ENCODE results near the gene TAL1.
"Not testable (repeated sequence)": the region's sequence is repeated elsewhere in the genome, so short reads cannot be mapped to it uniquely, and the experiment has no call there.

The TAL1 gene

GRCh38 chr1:47213230-47213963 is 18.6 kb downstream of the TAL1 start:
- in situ Hi-C loops (cut with MboI; ENCODE audit: low sequenced_read_pairs): no loop called here

DNA sequence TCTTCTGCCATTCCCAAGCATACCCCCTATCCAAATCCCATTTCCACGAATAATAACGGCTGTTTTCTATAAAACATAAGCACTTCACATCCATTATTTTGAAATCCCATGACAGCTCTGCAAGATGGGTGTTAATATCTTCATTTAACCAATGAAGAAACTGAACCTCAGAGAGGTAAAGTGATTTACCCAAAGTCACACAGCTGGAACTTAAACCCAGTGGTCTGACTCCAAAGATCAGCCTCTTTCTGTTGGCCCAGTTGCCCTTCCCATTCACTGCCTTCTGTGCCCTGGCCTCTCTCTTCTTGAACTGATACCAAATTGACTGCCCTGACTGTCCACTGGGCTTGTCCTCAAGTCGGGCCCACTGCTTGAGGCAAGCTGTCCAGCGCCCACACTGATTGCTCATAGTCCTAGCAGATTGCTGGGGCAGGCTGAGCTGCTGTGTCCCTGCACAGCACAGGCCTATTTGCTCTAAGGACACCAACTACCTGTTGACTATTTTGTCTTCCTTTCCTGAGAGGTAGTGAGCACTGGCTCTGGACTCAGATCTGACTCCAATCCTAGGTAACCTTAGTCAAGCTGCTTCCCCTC is 19.3 kb downstream of the TAL1 start:
- in situ Hi-C loops (cut with MboI; ENCODE audit: low sequenced_read_pairs): no loop called here

- in situ Hi-C loops (cut with MboI; ENCODE audit: low sequenced_read_pairs): no loop called here
These were observed 20.2 kb downstream of the TAL1 start for GRCh38 chr1:47211796-47212269.

DNA sequence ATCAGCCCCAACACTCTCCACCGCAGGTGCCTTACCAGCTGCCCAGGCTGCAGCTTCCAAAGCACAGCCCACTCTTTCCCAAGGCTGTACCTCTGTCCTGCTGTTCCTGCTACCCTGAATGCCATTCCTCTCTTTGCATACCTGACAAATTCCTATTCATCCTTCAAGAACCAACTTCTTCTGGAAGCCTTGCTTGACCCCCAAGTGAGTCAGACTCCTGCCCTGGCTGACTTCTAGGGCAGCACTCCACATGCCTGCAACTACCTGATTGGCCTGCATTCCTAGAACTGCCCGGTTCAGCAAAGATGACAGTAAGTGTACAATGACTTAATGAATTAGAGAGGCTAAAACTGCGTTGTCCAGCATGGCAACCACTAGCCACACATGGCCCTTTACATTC is 21.4 kb downstream of the TAL1 start:
- in situ Hi-C loops (cut with MboI; ENCODE audit: low sequenced_read_pairs): no loop called here

GRCh38 chr1:47209725-47210325 is 22.2 kb downstream of the TAL1 start:
- in situ Hi-C loops (cut with MboI; ENCODE audit: low sequenced_read_pairs): no loop called here

GRCh38 chr1:47209091-47209490 is 22.9 kb downstream of the TAL1 start:
- in situ Hi-C loops (cut with MboI; ENCODE audit: low sequenced_read_pairs): no loop called here

DNA sequence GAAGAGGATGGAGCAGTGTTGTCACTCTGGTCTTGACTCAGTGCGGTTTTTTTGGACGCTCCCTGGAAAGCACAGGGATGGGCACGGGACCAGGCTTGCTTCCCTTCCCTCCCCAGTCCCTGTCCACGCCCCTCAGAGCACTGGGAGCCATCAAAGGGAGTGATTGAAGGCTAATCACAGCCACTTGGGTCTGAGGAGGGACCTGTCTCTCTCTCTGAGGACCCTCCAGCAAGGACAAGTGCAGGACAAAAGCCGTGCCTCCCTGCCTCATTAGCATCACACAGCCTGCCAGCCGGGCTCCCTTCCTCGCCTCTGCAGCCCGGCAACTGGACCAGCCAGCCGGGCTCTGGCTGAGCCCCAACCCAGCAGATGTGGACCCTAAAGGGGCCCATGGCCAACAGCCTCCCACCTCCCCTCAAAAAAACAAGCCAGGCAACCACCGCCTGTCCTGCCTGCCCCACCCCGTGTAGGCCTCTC is 23.6 kb downstream of the TAL1 start:
- in situ Hi-C loops (cut with MboI; ENCODE audit: low sequenced_read_pairs): no loop called here

DNA sequence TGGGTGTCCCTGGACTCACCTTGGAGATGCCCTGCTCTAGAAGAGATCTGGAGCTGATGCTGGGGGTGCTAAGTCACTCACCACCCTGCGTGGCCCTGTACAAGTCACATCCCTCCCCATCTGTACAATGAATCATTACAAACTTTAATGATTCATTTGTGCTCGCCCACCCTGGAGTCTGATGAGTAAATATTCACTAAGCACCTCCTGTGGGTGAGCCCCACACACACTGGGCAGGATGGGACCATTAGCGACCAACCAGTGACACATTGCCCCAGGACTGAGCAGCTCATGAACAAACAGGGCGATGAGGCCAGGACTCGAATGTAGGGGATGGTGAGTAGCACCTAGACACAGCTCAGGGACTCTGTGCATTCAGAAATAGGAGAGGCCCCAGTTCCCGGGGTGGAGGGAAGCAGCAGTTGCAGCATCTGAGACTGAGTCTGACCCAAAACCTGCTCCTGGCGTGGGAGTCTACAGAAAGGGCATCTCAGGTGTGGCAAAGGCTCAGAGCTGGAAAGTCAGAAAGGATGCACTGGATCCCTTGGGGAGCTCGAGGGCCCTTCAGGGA is 24.1 kb downstream of the TAL1 start:
- in situ Hi-C loops (cut with MboI; ENCODE audit: low sequenced_read_pairs): no loop called here

- in situ Hi-C loops (cut with MboI; ENCODE audit: low sequenced_read_pairs): no loop called here
These were observed 26.1 kb downstream of the TAL1 start for GRCh38 chr1:47205918-47206317.

DNA sequence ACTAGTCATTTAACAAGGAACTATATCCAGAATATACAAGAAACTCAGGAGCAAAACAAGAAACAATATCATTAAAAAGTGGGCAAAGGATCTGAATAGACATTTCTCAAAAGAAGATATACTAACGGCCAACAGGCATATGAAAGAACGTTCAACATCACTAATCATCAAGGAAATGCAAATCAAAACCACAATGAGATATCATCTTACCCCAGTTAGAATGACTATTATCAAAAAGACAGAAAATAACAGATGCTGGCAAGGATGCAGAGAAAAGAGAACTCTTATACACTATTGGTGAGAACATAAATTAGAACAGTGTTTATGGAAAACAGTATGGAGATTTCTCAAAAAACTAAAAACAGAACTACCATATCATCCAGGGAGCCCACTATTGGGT is 28.5 kb downstream of the TAL1 start:
- in situ Hi-C loops (cut with MboI; ENCODE audit: low sequenced_read_pairs): not testable (repeated sequence)

DNA sequence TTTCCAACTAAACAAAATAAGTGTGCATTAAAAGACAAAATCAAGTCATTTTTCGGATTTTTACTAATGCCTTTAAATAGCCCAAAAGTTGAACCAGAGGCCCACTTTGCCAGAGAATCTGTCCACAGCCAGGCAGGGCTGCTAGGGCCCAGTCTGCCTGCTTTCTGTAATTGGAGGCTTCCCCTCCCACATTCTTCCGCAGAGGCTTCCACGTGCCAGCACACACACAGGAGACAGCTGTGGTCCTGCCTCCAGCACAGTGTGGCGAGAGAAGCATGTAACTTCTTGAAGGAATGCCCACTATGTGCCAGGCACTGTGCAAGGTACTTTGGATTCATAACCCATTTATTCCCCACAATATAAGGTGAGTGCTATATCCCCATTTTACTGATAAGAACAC is 30.8 kb downstream of the TAL1 start:
- in situ Hi-C loops (cut with MboI; ENCODE audit: low sequenced_read_pairs): no loop called here

DNA sequence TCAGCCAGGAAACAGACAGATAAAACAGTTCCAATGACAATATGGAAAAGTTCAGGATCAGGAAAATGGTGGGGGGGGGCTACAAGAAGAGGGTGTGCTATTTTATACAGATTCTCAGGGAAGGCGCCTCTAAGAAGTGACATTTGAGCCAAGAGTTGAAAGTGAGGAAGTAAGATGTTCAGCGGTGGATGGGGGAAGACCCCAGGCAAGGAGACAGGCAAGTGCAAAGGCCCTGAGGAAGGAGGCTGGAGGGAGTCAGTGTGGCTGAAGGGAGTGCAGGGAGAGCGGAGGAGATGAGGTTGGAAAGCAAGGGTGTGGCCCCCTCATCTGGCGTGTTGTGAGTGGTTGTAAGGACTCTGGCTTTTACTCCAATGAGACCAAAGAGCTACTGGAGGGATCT is 33.8 kb downstream of the TAL1 start:
- in situ Hi-C loops (cut with MboI; ENCODE audit: low sequenced_read_pairs): no loop called here

DNA sequence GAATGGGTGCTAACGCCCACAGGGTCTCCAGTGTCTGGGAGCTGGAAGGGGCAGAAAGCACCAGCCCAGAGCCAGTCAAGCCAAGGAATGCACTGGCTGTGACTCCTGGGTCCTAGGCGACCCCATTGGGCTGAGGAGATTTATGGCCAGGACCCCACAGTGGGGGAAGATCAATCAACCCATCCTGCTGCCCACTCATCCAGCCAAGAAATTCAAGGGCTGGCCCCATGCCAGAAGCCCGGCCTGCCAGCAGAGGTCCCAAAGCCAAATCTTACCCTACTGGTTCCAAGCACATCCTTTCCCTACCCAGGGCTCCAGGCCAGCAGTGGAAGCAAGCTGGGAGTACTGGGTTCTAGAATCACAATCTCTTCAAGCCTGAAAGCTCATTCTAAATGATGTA is 35.4 kb downstream of the TAL1 start:
- in situ Hi-C loops (cut with MboI; ENCODE audit: low sequenced_read_pairs): no loop called here

DNA sequence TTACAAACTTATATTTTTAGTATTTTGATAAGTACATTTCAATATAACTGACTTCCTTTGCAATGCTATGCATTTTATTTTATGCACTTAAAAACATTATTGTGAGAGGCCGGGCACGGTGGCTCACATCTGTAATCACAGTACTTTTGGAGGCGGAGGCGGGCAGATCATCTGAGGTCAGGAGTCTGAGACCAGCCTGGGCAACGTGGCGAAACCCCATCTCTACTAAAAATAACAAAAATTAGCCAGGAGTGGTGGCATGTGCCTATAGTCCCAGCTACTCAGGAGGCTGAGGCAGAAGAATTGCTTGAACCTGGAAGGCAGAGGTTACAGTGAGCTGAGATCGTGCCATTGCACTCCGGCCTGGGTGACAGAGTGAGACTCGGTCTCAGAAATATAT is 36.0 kb downstream of the TAL1 start:
- in situ Hi-C loops (cut with MboI; ENCODE audit: low sequenced_read_pairs): not testable (repeated sequence)

DNA sequence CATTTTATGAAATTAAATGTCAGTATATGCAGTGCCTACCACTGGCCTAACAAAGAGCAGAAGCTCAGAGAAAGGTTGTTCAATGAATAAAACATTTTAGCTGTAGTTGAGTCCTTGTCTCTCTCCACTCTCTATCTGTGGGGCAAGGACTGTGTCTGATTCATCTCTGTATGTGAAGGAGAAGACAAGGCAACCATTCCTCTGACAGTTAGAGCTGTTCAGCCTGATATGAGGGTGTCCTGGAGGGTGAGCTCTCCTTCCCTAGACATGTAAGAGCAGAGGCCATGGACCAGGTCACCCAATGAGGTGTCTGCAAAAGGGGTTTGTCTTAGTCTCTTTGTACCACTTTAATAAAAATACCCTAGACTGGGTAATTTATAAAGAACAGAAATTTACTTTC is 37.7 kb downstream of the TAL1 start:
- in situ Hi-C loops (cut with MboI; ENCODE audit: low sequenced_read_pairs): no loop called here

- in situ Hi-C loops (cut with MboI; ENCODE audit: low sequenced_read_pairs): not testable (repeated sequence)
These were observed 38.5 kb downstream of the TAL1 start for GRCh38 chr1:47193496-47193895.

- in situ Hi-C loops (cut with MboI; ENCODE audit: low sequenced_read_pairs): no loop called here
These were observed 39.3 kb downstream of the TAL1 start for GRCh38 chr1:47192458-47193384.

GRCh38 chr1:47191940-47192457 is 40.0 kb downstream of the TAL1 start:
- in situ Hi-C loops (cut with MboI; ENCODE audit: low sequenced_read_pairs): no loop called here

DNA sequence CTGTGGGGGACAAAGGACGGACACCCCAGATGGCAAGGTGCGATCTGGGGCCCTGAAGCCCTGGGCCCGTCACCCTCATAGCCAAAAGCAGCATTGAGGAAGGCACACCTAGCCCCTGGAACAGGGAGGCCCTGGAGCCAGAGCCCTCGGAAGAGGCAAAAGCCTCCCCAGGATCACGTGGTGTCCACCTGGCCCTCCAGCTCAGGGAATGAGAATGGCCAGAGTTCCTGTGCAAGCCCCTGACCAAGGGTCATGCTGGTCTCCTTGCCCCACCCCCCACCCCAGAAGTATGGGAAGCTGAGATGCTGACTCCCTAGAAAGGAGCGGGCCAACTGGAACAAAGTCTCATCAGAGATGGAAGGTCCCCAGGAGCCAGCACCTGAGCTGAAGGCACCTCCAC is 41.2 kb downstream of the TAL1 start:
- in situ Hi-C loops (cut with MboI; ENCODE audit: low sequenced_read_pairs): no loop called here

DNA sequence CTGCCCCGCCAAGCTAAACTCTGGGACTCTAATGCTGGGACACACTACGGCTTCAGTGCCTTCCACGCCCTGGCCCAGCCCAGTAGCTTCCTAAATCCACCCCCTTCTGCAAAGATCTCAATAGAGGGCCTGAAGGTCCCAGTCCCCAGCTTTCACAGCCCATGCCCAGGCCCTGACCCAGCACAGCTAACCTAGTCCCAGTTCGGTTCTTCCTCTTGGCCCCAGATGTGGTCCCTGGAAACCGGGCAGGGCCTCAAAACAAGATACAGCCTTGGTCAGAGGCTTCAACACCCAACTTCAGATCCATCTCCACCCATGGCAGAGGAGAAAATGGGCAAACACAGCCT is 41.5 kb downstream of the TAL1 start:
- in situ Hi-C loops (cut with MboI; ENCODE audit: low sequenced_read_pairs): no loop called here

Measured in HL-60/S4 treated with phorbol 12-myristate 13-acetate at 8.2 ng/mL for 4 days and 3 days (cell line).